Activated CD8-positive, alpha-beta memory T cell treated with anti-CD3 and anti-CD28 coated beads for 1 hour (primary cell): Measurements from ENCODE around the gene TBC1D14.

ENCODE experiments used
- DNase-seq, 2 donors: peaks; one replicate each; pipeline ENCODE4 v3.0.0-alpha.2; 2020; ENCODE audit warnings: low read depth in 1 of 2; ENCODE audit errors: extremely low read depth in 1 of 2

Gene TBC1D14

GRCh38 chr4:6991771-6992557, 82.3 kb downstream of the TBC1D14 start:
- DNase-seq = no peak

- no peak for DNase-seq
Observed at GRCh38 chr4:6992728-6993677, 83.4 kb downstream of the TBC1D14 start.

- DNase-seq = no peak
Observed at GRCh38 chr4:6996481-6996880, 86.9 kb downstream of the TBC1D14 start.

GRCh38 chr4:6999172-7000086, 89.8 kb downstream of the TBC1D14 start:
- no peak for DNase-seq

GRCh38 chr4:7000421-7001176, 91.0 kb downstream of the TBC1D14 start:
- no peak for DNase-seq

GRCh38 chr4:7001271-7001670, 91.6 kb downstream of the TBC1D14 start:
- no peak for DNase-seq

GRCh38 chr4:7002336-7002735, 92.7 kb downstream of the TBC1D14 start:
- no peak for DNase-seq

GRCh38 chr4:7003176-7003878, 93.7 kb downstream of the TBC1D14 start:
- no peak for DNase-seq

GRCh38 chr4:7003879-7004240, 94.2 kb downstream of the TBC1D14 start:
- DNase-seq = no peak

- DNase-seq = no peak
Observed at GRCh38 chr4:7004331-7004730, 94.7 kb downstream of the TBC1D14 start.

- no peak for DNase-seq
Observed at GRCh38 chr4:7005571-7005970, 95.9 kb downstream of the TBC1D14 start.

GRCh38 chr4:7006411-7006810, 96.8 kb downstream of the TBC1D14 start:
- no peak for DNase-seq

GRCh38 chr4:7007142-7007907, 97.7 kb downstream of the TBC1D14 start:
- DNase-seq = no peak

- no peak for DNase-seq
Observed at GRCh38 chr4:7007944-7008343, 98.3 kb downstream of the TBC1D14 start.

GRCh38 chr4:7009564-7009963, 99.9 kb downstream of the TBC1D14 start:
- DNase-seq = no peak

- DNase-seq = no peak
Observed at GRCh38 chr4:7013175-7013574, 103.5 kb downstream of the TBC1D14 start.

- DNase-seq = no peak
Observed at GRCh38 chr4:7014815-7015214, 105.2 kb downstream of the TBC1D14 start.

GRCh38 chr4:7015383-7016035, 105.9 kb downstream of the TBC1D14 start:
- no peak for DNase-seq
